ENCODE data around the gene UVRAG.

Gene UVRAG
- 13.7 to 51.3 (median 38.3) reads per million in 17 experiments for total RNA-seq

DNA sequence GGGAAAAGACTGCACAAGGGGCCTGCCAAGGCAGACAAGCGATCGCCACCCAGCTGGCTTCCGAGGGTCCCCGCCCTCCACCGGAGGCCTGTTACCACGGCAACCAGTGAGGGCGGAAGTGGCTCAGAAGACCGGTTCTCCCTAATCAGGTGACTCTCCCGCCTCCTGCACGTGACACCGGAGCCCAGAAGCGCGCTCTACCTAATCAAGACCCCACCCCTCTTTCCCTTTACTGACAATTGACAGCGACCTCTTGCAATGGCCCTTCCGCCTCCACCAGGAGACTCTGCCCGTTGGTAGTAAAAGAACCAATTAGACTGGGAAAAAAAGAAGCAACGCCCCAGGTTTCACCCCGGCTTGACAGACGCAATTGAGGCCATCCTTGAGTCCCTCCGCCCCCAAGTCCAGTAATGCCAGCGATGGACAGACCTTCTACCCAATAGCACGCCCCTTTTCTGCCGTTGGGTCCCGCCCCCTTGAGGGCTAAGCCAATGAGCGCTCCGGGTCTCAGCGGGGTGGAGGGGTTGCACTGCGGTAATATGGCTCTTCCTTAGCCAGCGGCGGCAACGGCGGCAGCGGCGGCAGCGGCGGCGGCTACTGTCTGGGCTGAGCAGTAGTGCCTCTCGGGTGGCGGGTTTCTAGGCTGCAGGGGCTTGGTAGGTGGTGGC is at the start of gene UVRAG:
UVRAG (plus strand) TSS at position 534 of the 668 bp plus-strand sequence. CDS start 198 bp downstream, outside the sequence.
- peak; percentile 99 to 100 (median 99) for DNase-seq

DNA sequence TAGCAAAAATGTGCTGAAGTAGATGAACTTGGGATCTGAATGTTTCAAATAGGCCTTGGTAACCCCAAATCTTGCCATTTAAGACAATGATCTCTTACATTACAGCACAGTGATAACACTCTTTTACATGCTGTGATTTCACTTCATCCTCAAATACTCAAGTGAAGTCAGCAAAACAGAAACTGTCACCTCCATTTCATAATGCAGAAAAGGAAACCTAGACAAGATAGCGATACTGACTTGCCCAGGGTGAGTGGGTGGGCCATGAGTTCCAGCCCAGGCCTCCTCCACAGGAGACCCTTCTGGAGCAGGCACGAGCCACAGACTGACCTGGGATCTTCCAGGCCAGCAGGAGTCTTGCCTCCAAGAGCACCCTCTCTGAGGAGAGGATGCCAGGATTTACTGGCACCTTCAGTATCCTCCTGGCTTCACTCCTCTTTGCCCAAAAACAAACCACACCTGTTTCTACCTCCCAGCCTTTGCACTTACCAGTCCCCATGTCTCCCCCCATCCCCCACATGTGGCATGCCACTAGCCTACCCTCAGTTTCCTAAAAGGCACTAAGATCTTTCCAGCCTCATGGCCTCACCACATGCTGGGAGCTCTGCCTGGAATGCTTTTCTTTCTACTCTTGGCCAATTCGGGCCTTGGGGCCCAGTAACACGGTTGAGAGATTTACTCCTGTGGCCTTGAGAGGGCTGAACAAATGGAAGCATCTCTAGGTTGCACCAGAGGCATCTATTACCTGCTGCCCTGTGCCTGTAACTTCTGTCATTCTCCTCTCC is 48.4 kb upstream of the UVRAG start:
- DNase-seq, result peak in 2 of 4 experiments; percentile 7 to 19

DNA sequence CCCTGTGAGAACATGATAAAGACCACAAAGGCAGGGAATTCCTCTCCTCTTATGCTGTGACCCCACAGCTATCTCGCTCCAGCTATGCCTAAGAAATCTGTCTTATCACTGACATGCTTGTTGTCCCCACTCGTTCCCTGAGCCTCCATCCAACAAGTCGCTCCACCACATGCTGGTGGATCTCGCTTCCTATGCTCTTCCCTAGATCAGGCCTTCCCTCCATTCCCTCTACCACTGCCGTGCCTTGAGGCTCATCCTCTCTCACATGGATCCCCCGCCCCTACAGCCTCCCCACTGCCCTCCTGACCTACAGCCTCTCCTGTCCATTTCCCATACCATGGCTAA is 47.8 kb upstream of the UVRAG start:
- no peak for DNase-seq

DNA sequence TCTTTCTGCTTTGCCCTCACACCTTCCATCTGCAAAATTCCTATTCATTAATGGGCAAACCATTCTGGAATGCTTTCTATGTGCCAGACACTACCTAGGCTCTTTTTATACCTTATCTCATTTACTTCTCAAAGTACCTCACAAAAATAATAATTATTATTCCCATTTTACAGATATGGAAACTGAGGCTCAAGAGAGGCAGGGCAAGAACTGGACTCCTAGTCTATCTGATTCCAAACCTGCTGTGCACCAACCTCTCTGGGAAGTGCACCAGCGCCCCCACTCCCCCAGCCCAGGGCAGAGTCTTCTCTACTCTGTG is 47.3 kb upstream of the UVRAG start:
- DNase-seq, result no peak

DNA sequence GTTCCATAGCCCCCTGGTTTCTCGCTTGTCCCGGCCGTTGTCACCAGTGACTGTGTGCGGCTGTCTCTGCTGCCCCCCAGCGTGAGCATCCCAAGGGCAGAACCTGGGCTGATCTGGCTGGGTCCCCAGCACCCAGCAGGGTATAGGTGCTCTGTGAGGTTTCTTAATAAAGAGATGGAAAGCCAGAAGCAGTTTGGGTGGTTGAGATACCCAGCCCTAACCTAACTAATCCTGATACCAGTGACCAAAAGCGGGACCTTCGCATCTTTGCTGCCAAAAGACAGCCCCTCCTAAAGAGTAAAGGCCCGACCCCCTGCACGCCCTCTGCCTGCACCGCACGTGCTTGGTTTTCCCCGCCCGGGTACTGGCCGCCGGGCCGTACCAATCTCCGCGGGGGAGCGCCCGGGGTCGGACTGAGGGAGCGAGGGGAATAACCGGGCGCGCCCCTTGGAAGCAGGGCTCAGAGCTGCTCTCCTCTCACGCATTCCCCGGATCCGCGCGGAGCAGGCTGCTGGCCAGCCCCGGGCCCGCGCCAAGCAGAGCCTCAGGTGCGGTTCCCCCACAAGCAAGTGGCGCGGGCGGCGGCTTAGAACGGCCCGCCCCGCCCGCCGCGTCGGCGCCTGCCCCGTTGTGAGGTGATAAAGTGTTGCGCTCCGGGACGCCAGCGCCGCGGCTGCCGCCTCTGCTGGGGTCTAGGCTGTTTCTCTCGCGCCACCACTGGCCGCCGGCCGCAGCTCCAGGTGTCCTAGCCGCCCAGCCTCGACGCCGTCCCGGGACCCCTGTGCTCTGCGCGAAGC is 46.7 kb upstream of the UVRAG start, which contains the start of gene DGAT2:
DGAT2 (plus strand) TSS at position 667 of the 797 bp plus-strand sequence. CDS start 214 bp downstream, outside the sequence.
- peak; percentile 67 to 90 (median 78) for DNase-seq

DNA sequence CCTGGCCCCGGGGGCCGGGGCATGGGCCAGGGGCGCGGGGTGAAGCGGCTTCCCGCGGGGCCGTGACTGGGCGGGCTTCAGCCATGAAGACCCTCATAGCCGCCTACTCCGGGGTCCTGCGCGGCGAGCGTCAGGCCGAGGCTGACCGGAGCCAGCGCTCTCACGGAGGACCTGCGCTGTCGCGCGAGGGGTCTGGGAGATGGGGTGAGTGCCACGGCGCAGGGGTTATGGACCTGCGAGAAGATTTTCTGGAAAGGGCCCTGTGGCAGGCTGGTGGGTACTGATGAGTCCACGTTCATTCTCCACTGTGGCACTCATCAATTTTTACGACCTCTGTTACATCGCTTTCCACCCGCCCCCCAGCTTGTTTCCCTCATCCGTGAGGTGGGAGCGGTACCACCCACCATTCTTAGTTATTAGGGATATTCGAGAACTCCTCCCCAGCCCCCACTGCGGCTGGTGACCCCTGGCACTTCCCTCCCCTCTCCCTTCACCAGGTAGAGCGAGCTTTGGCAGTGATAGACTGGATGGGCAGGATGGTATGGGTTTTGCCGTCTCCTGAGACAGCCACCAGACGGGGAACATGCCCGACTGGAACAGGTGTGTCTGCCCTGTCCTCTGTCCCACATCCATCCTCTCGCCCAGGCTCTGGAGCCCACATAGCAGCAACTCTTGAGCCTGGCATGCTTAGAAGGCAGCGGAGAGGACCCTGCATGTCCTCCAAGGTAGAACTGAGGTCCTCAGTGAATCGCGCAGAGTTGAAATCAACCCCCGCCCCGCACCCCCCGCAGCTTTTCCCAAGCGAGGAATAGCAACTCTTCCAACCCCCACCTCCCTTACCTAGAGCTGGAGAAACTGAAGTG is 45.9 kb upstream of the UVRAG start:
- peak in 1 of 4 experiments; percentile 1 for DNase-seq

DNA sequence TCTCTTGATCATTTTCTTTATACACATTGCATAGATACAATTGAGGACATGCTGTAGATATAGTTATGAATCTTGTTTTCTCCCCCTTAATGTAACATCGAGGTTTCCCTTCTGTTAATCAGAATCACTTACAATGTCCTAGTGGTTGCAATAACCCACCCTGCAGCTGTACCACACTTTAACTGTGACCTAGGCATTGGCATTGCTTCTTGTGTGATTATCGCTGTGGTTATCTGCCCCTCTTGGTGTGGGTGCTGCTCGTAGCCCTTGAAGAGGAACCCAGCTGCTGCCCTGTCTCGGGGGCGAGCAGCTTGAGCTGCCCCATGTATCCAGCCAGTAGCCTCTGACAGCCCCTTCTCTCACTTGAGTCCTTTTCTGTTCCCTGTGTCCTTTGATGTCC is 44.9 kb upstream of the UVRAG start:
- peak in 2 of 4 experiments; percentile 21 to 27 for DNase-seq

DNA sequence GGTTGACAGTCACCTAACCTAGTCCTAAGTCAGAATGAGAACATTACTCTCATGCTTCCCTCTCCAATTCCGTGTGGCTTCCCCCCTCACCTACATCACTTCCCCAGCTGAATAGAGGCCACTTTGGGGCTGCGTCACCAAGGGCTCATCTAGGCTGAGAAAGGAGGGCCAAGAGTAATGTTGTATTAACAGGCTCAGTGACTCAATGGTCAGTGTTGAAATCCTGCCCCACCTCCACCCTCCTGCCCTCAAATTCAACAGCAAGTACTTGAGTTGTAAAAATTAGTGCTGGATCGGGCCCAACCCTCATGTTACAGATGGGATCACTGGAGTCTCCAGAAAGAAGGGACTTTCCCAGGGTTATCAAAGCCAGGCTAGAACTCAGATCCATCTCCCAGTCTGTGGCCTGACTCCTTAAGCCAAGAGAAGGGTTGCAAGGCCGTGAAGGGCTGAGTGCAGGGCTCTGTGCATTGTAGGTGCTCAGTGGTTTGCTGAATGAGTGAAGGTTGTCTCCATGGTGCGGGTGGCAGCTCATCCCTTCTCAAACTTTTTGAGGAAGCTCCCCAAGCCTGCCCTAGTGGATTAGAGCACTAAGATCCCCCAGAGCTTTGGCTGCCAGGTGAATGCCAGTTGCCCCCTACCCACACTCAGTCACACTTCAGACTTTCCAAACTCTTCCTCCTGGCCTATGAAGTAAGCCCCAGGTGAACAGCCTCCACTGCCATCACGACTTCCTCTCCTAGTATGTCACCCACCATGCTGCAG is 43.2 kb upstream of the UVRAG start:
- peak; percentile 84 to 93 (median 84) for DNase-seq

DNA sequence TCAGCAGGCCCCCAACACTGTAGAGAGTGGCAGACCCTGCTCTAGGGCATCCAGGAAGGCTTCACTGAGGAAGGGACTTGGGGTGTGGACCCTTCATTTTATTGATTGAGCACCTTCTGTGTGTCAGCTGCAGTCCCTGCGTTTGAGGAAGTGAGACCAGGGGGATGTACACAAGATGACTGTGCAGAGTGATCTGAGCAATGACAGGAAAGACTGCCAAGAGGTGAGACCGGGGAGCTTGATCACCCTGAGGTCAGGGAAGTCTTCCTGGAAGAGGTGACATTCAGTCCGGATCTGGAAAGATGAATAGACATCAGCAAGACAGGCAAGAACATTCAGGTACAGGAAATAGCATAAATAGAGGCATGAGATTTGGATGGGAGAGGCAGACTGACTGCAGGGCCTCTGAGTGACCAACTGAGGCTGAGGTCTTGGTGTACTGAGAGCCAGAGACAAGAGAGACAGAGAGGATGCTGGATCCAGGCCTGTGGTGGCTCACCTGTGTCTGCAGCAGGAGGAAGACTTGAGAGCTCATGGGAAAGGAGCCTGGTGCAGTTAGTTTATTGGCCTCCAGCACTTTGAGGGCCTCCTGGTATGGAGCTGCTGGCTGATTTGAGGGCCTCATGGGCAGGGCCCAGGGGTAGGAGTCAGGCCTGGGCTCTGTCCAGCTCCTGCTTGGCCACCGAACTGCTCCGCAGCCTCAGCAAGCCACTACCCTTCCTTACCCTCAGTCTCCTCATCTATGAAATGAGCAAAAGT is 41.2 kb upstream of the UVRAG start:
- peak; percentile 47 to 72 (median 68) for DNase-seq

DNA sequence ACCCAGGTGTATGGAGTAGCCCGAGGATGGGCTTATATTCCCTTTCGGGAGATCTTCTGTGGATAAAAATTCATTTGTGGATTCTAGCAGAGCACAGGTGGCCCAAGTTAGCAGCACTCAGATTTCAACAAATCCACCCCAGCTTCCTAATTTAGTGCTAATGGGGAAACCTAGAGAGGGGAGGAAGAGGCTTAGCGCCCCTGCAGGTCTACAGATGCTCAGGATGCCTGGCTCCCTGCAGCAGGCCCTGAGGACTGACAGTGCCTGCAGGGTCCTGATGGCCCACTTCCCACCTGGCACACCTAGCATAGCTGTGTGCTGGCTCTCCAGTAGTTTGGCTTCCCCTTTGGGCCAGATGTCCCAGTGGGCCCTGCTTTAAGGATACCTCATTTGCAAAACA is 40.0 kb upstream of the UVRAG start:
- no peak for DNase-seq

DNA sequence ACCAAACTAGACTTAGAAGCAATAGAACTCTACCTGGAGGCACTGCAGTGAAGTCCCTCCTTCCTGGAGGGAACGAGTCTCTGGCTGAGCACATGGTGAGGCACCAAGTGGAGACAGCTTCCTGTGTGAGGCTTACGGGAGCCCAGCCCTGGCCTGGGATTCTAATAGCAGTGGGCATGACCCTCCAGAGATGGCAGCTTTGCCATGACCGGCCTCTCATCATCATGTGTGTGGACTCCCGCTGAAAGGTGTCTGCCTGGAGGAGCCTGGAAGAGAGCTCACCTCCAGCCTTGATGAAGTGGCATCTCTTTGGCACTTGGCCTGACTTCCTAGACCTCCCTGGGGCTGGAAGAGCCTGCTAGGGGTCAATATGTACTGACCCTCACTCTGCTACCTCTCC is 38.5 kb upstream of the UVRAG start:
- no peak for DNase-seq

DNA sequence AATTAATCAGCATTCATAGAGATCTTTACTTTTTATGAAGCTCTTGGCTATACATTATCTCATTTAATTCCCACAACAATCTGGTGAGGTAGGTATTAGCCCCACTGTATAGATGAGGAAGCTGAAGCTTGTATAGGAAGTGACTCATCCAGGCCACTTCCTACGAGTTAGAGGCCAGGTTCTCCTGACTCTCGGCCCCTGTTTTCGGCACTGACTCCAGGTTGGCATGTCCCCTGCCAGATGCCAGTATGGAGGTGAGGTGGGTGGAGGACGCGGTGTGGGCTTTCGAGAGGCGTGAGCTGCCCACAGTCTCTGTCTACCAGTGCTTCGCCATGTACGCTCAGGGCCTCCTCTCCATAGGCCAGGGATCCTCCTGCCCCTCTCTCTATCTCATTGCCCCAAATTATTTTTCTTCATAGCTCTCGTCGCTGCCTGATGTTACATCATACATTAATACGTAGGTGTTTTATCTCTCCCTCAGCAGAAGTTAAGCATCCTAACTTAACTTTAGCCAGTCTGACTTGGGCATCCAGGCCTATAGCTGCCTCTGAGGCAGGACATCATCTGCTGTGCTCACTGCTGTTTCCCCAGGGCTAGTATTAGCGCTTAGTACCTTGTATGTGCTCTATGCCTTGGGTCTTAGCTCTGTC is 37.4 kb upstream of the UVRAG start:
- peak; percentile 56 to 77 (median 72) for DNase-seq

DNA sequence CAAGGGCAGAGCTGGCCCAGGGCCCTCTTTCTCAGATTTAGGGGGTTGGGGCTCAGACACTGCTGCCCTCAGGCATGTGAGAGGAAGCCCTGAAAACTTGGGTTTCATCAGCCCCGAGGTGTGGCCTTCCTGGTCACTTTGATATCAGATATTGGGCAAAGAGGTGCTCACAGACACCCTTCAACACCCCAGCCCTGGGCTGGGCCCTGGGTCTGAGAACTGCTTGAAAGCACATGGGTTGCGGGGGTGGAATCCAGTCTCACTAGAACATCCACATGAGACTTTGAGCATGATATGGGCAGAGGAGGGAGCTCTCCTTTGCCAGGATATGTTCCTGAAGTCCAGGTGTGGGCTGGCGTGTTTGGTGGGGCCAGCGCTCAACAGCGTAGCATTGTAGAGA is 36.0 kb upstream of the UVRAG start:
- DNase-seq, result no peak

DNA sequence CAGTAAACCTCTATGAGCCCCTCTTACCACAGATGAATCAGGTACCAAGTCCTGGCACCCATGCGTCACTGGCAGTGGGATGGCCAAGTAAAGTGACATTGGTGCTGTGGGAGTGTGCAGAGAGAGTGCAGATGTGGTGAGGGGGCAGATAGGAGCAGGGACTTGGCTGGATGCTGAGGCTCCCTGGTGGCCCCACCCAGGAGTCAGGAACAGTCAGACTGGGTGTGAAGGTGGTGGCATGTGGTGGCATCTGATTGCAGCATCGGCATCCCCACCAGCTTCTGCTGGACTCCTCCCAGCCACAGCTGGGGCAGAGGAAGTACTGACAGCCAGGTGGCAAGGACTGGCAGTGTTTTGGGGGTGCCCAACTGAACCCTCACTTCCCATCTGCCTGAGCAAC is 35.0 kb upstream of the UVRAG start:
- no peak for DNase-seq

DNA sequence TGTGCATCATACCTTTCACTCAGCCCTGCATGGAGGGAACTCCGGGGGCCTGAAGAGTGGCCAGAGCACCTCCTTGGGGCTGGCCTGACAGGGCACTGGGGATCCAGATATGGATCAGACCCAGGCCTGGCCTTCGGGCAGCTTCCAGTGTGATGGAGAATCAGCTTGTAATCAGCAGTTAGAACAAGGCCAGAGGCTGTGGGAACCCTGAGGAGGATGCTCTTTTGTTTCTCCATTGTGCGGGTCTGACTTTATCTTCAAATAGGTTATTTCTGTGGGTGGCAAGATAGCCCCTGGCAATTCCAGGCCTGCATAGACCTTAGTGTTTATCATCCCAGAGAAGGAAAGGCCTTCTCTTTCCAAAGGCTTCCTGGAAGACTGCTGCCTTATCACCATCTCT is 34.1 kb upstream of the UVRAG start:
- no peak for DNase-seq

DNA sequence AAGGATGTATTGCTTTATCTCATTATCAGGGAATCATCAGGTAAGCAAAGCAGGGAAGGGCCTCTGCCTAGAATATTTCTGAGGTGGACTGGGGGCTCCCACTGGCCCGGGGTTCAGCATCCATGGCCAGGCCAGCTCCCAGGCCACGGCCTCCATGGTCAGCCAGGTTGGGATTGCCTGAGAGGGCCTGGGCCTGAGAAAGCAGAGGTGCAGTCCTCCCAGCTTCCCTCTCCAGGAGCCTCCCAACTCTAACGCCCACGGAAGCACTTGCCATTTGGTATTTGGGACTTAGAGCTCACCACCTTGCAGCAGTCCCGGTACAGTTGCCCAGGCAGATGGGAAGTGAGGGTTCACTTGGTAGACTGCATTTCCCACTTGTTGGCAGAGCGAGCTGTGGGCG is 33.7 kb upstream of the UVRAG start:
- no peak for DNase-seq

DNA sequence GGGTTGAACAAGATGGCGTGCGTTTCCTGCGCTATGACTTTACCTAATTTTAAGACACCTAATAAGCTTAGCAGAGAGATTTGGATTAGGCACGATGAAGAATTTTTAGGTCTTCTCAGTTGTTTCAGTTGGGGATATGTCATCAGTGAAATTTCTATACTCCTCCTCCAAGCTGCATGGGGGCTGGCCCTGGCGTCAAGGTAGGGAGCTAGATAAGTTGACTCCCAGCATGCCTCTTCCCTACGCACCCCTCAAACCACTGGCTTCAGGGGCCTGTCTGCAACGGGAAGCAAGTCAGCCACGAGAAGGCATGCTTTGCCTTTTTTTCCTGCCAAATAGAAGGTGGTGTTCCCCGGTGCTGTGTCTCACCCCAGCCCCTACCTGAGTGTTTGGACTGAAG is 33.2 kb upstream of the UVRAG start:
- DNase-seq, result no peak

DNA sequence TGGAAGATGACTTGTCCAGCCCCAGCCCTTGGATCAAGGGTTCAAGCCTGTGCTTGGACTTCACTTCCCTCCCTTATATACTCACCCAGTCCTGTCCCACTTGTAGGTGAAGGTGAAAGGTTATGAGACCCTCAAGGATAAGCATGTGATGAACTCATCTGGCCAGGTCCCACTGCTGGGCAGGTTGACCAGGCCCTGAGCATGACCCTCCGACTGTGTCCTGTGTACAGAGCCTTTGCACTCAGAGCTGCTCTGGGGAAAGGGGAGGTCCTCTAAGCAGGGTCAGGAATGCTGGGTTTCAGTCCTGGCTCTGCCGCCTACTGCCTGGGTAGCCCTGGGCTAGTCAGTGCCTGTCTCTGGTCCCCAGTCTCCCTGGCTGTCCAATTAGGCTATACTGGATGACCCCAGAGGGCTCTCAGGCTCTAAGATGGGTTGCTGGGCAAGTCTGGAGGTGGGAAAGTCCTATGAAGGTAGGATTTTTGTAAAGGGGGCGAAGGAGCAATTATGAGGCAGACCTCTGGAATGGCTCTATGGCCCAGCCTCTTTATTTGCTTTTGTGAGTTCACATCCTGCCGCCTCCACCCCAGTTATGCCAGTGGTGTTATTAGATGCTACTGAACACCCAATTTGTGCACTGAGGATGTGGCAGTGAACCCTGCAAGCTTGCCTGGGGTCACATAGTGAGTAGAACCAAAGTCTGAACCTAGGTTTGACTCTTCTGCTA is 32.3 kb upstream of the UVRAG start:
- no peak for DNase-seq

DNA sequence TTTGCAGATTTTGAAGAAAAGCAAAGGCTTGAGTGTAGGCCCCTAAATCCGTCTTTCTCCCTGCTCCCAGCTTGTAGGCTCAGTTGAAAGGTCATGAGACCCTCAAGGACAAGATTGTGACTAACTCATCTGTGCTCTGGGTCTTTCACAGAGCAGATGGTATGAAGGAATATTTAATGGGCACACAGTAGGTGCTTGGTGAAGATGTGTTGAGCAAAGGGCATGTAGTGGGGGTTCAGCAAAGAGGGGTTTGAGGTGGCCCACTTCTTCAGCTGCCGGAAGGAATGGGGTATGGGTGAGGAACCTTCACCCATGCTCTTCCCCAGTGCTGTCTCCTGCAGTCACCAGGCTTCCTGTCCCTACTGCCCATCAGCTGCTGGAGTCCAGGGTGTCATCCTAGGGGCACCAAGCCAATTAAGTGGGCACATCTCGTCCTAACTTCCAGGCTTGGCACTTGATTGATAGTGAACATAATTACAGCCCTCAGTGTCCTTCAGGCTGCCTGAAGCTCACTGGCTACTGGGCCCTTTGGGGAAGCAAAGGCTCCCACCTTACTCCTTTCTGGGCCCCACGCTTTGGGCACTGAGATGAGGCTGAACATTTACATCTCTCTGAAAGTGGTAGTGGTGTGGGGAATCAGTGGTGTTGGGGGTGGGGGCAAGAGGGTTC is 31.5 kb upstream of the UVRAG start:
- DNase-seq, result no peak

Data from suppressor macrophage (primary cell).